Body of pancreas (tissue), 4 donors: ENCODE results near the gene KLHL26. TPM values are rescaled to one million over a fixed set of nuclear protein-coding genes. Genes with fewer than 3 reads are reported as not detected.

Source experiments
- ATAC-seq: fragments of 150-250 bp; one replicate; pipeline ENCODE4 v1.9.1; 2016
- DNase-seq, 4 donors: peaks; one replicate each; pipeline ENCODE4 v3.0.0-alpha.2; 2019
- H3K27ac ChIP-seq, 4 donors: fragments of 200-600 bp; sonication (generic); 1 replicate in 3 of 4; 2 replicates in 1 of 4; pipeline versions ENCODE4 v1.5.1 to v1.6.1; 2016 to 2019; ENCODE audit warnings: mild to moderate bottlenecking in 1 of 4, mixed read lengths in 1 of 4, moderate library complexity in 1 of 4
- H3K27me3 ChIP-seq, 2 donors: fragments of 200-600 bp; sonication (generic); one replicate each; pipeline ENCODE4 v1.6.0; 2016; ENCODE audit warnings: mild to moderate bottlenecking in 1 of 2
- H3K36me3 ChIP-seq, 2 donors: fragments of 200-600 bp; sonication (generic); replicated peaks in 1 of 2; 2 replicates each; pipeline ENCODE4 v1.5.1; 2016; ENCODE audit warnings: low read depth in 2 of 2; ENCODE audit not compliant: insufficient read depth in 1 of 2
- H3K4me1 ChIP-seq: fragments of 200-600 bp; sonication (generic); one replicate; pipeline ENCODE4 v1.6.0; 2016
- H3K4me3 ChIP-seq, 2 donors: fragments of 200-600 bp; sonication (generic); 1 replicate in 1 of 2; 2 replicates in 1 of 2; pipeline ENCODE4 v1.5.1; 2016 to 2019
- H3K9me3 ChIP-seq, 3 donors: fragments of 200-600 bp; sonication (generic); 1 replicate in 2 of 3; 2 replicates in 1 of 3; pipeline ENCODE4 v1.5.1; 2016
- POLR2A ChIP-seq, 3 donors: fragments of 450-650 bp; IDR thresholded peaks; one replicate each; pipeline ENCODE4 v1.6.1; 2016; ENCODE audit warnings: antibody characterized with exemption in 3 of 3, mild to moderate bottlenecking in 2 of 3
- WGBS, 2 donors: methylation state at CpG; one replicate each; pipeline ENCODE4 v1.1.5; 2017; 5-methylcytosine and 5-hydroxymethylcytosine counted together
- intact Hi-C: fragments of 100-400 bp; cut with DNase I; formaldehyde crosslinking; loops from one replicate; pipeline ENCODE4 v1.15.1; 2023
- total RNA-seq, 2 donors: library from RNA; depleted of rRNA; stranded (reverse); fragments of >200 nt; gene quantifications; one replicate each; pipeline ENCODE4 v1.1.0, GENCODE V29; 2016
- TF ChIP-seq, protein P1 (sequence below), 7 experiments: fragments of 450-650 bp in 4 of 7; fragments of 200-600 bp in 3 of 7; sonication (generic) in 3 of 7; IDR thresholded peaks; one replicate each; pipeline ENCODE4 v1.5.1; 2016 to 2019; ENCODE audit warnings: antibody characterized with exemption in 7 of 7

Gene KLHL26
- total RNA-seq, 2 donors from 2014 or later: 3.6 to 8.9 TPM

DNA sequence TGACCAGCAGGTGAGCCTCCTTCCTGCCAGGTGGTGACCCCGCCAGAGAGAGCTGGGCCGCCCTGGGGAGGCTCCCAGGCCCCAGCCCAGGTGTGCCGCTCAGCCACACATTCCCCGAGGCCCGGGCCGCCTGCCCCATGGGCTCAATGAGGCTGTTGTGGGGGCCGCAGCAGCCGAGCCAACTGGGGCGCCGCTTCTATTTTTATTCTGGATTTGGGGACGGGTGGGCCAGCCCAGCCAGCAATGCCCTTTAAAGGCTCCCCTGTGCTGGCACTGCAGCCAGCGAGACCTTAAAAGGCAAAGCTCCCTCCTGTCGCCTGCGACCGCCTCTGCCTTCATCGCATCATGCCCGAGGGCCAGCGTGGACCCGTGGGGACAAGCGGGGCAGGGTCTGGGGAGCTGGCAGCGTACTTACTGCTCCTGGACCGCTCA lies 29.0 kb downstream of the KLHL26 start:
- ATAC-seq (no peak), DNase-seq (no peak)
- Histone ChIP-seq H3K27me3 (no peaks in the 10 kb centered on the region), H3K36me3 (peaks cover 0 to 22% of the 10 kb centered on the region in 2 donors), H3K4me1 (no peaks in the 10 kb centered on the region), H3K4me3 (no peak overlapping the region), H3K9me3 (no peaks in the 10 kb centered on the region), H3K27ac (no peak overlapping the region)
- intact Hi-C loops: no loop called here
- WGBS, 2 donors: 92% methylated on average over 21 of the region's 22 CpGs; no CpG with 5 or more reads in 1 of the 2 donors
- TF ChIP-seq POLR2A (IDR thresholded peaks at IDR 0.05): no peak
- TF ChIP-seq, protein P1, sequence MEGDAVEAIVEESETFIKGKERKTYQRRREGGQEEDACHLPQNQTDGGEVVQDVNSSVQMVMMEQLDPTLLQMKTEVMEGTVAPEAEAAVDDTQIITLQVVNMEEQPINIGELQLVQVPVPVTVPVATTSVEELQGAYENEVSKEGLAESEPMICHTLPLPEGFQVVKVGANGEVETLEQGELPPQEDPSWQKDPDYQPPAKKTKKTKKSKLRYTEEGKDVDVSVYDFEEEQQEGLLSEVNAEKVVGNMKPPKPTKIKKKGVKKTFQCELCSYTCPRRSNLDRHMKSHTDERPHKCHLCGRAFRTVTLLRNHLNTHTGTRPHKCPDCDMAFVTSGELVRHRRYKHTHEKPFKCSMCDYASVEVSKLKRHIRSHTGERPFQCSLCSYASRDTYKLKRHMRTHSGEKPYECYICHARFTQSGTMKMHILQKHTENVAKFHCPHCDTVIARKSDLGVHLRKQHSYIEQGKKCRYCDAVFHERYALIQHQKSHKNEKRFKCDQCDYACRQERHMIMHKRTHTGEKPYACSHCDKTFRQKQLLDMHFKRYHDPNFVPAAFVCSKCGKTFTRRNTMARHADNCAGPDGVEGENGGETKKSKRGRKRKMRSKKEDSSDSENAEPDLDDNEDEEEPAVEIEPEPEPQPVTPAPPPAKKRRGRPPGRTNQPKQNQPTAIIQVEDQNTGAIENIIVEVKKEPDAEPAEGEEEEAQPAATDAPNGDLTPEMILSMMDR (IDR thresholded peaks at IDR 0.05): no peak

DNA sequence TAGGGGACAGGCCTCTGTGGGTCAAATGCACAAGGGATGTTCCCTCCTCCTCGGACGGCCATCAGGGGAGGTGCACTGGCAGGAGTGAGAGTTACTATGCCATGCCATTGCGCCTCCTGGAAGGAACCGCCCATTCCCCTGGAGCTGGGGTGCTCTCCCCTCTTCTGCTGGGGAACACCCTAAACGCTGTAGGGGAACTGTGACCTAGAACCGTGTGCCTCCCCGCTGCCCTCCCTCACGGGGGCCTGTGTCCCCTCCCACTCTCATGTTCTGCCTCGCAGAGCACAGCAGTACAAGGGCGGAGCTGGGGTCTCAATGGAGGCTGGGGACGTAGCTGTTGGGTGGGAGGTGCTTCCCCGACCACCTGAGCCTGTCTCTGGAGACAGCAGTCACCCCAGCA lies 29.5 kb downstream of the KLHL26 start:
- Histone ChIP-seq H3K4me3 (no peak overlapping the region), H3K36me3 (peaks cover 0 to 22% of the 10 kb centered on the region in 2 donors), H3K4me1 (no peaks in the 10 kb centered on the region), H3K27ac (no peak overlapping the region), H3K27me3 (no peaks in the 10 kb centered on the region), H3K9me3 (no peaks in the 10 kb centered on the region)
- intact Hi-C loops: no loop called here
- 84 to 87% methylated on average over 5 to 11 of the region's 12 CpGs for WGBS, 2 donors
- TF ChIP-seq POLR2A (IDR thresholded peaks at IDR 0.05): no peak
- TF ChIP-seq, protein P1 (IDR thresholded peaks at IDR 0.05): no peak
- no peak for DNase-seq
- no peak for ATAC-seq

DNA sequence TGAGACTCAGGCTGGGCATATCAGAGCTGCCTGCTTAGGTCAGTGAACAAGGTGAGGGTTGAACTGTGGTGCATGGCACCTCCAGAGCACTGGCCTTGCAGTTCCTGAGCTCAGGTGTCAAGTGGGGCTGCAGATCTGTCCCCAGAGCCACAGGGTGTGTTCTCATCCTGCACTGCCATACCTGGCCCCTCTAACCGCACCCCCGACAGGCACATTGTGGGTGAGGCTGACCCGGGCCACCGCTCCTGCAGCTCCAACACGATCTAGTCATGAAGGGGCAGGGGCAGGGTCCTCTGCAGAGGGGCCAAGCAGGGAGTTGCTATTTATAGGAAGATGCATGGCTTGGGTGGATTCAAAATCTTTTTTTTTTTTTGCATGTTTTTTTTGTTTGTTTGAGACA lies 30.0 kb downstream of the KLHL26 start:
- Histone ChIP-seq H3K36me3 (peaks cover 0 to 22% of the 10 kb centered on the region in 2 donors), H3K4me1 (no peaks in the 10 kb centered on the region), H3K27ac (no peak overlapping the region), H3K9me3 (no peaks in the 10 kb centered on the region), H3K4me3 (no peak overlapping the region), H3K27me3 (no peaks in the 10 kb centered on the region)
- intact Hi-C loops: no loop called here
- 96 to 100% methylated on average over 3 to 5 of the region's 5 CpGs for WGBS, 2 donors
- ATAC-seq (no peak), DNase-seq (no peak)
- TF ChIP-seq POLR2A (IDR thresholded peaks at IDR 0.05): no peak
- TF ChIP-seq, protein P1 (IDR thresholded peaks at IDR 0.05): no peak

DNA sequence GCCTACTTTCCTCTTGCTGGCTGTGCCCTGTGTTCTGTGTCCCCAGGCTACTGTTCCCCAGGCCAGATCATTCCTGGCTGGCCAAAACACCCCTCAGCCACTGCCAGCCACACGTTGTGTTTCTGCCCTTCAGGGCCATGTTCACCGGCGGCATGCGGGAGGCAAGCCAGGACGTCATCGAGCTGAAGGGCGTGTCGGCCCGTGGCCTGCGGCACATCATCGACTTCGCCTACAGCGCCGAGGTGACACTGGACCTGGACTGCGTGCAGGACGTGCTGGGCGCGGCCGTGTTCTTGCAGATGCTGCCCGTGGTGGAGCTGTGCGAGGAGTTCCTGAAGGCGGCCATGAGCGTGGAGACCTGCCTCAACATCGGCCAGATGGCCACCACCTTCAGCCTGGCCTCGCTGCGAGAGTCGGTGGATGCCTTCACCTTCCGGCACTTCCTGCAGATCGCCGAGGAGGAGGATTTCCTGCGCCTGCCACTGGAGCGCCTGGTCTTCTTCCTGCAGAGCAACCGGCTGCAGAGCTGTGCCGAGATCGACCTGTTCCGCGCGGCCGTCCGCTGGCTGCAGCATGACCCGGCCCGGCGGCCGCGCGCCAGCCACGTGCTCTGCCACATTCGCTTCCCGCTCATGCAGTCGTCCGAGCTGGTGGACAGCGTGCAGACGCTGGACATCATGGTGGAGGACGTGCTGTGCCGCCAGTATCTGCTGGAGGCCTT lies 30.9 kb downstream of the KLHL26 start:
- Histone ChIP-seq H3K9me3 (no peaks in the 10 kb centered on the region), H3K4me1 (no peaks in the 10 kb centered on the region), H3K4me3 (no peak overlapping the region), H3K27me3 (no peaks in the 10 kb centered on the region), H3K36me3 (peaks cover 0 to 22% of the 10 kb centered on the region in 2 donors), H3K27ac (no peak overlapping the region)
- DNase-seq: no peak
- ATAC-seq: no peak
- no peak for TF ChIP-seq POLR2A (IDR thresholded peaks at IDR 0.05)
- TF ChIP-seq, protein P1 (IDR thresholded peaks at IDR 0.05): no peak
- intact Hi-C loops: no loop called here
- WGBS, 2 donors: 94 to 98% methylated on average over 24 to 54 of the region's 55 CpGs

DNA sequence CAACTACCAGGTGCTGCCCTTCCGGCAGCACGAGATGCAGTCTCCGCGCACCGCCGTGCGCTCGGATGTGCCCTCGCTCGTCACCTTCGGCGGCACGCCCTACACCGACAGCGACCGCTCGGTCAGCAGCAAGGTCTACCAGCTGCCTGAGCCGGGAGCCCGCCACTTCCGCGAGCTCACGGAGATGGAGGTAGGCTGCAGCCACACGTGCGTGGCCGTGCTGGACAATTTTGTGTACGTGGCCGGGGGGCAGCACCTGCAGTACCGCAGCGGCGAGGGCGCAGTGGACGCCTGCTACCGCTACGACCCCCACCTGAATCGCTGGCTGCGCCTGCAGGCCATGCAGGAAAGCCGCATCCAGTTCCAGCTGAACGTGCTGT lies 31.4 kb downstream of the KLHL26 start:
- DNase-seq: no peak
- TF ChIP-seq POLR2A (IDR thresholded peaks at IDR 0.05): no peak
- TF ChIP-seq, protein P1 (IDR thresholded peaks at IDR 0.05): no peak
- WGBS, 2 donors: 93 to 96% methylated on average over 15 to 36 of the region's 38 CpGs
- Histone ChIP-seq H3K4me1 (no peaks in the 10 kb centered on the region), H3K4me3 (no peak overlapping the region), H3K27ac (no peak overlapping the region), H3K27me3 (no peaks in the 10 kb centered on the region), H3K36me3 (peaks cover 0 to 22% of the 10 kb centered on the region in 2 donors), H3K9me3 (no peaks in the 10 kb centered on the region)
- no peak for ATAC-seq
- intact Hi-C loops: no loop called here
